ENCODE measurements around the gene ERICH3. TPM values are rescaled to one million over a fixed set of nuclear protein-coding genes. Genes with fewer than 3 reads are reported as not detected.

ERICH3 gene
- total RNA-seq, 1 donor from 2014 or later = 0.24 TPM

DNA sequence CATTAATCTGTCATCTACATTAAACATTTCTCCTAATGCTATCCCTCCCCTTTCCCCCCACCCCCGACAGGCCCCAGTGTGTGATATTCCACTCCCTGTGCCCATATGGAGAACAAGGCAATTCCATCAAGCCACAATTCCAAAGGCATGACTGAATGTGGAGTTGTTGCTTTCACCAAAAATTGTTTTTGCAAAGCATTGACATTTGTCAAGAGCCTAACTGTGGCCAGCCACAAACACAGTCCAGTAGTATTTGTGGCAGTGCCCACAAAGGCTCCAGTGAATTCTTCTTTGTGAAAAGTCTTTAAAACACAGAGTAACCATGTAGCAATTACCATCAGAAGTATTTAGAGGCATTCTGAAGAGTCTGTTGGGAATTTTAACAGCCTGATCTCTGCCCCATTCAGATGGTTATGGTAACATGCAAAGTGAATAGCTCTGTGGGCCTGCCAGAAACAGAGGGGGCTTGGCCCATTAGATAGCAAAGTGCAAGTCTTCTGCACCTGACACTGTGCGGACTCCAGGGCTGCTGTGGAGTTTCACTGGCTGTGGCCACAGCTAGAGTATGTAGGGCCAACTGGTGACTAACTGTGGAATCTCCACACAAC lies 149.6 kb downstream of the ERICH3 start:
- no peak for DNase-seq (ENCODE audit: extremely low spot score, unreplicated experiment)
- peaks cover 9% of the 10 kb centered on the region for H3K4me1 Mint-ChIP-seq (ENCODE audit: unreplicated experiment)
- no peak overlapping the region for H3K4me3 Mint-ChIP-seq
- peaks cover 2% of the 10 kb centered on the region for H3K27me3 Mint-ChIP-seq
- no peaks in the 10 kb centered on the region for H3K36me3 Mint-ChIP-seq
- TF ChIP-seq, protein P1, sequence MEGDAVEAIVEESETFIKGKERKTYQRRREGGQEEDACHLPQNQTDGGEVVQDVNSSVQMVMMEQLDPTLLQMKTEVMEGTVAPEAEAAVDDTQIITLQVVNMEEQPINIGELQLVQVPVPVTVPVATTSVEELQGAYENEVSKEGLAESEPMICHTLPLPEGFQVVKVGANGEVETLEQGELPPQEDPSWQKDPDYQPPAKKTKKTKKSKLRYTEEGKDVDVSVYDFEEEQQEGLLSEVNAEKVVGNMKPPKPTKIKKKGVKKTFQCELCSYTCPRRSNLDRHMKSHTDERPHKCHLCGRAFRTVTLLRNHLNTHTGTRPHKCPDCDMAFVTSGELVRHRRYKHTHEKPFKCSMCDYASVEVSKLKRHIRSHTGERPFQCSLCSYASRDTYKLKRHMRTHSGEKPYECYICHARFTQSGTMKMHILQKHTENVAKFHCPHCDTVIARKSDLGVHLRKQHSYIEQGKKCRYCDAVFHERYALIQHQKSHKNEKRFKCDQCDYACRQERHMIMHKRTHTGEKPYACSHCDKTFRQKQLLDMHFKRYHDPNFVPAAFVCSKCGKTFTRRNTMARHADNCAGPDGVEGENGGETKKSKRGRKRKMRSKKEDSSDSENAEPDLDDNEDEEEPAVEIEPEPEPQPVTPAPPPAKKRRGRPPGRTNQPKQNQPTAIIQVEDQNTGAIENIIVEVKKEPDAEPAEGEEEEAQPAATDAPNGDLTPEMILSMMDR (conservative IDR thresholded peaks at IDR 0.05) = no peak
- H3K9me3 Mint-ChIP-seq = no peaks in the 10 kb centered on the region
- H3K27ac Mint-ChIP-seq = no peak overlapping the region

DNA sequence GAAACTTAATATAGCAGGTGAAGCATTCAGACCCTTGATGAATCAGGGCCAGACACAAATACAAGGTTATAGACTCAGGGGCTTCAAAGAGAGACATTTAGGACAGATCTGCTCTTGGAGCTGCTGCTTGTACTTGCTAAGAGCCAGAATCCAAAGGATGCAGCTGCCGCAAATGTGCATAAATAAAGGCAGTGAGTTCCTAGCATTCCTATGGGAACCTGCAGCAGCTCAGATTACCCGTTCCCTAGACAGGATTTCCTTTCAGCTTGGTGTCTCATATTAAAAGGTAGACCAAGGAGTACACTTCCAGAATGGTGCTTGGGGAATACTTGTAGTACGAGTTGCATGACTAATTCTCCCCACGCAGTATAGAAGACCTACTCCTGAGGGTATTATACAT lies 151.4 kb downstream of the ERICH3 start:
- TF ChIP-seq, protein P1 (conservative IDR thresholded peaks at IDR 0.05) = no peak
- no peak overlapping the region for H3K4me3 Mint-ChIP-seq
- DNase-seq (ENCODE audit: extremely low spot score, unreplicated experiment) = no peak
- H3K27me3 Mint-ChIP-seq = peaks cover 2% of the 10 kb centered on the region
- peaks cover 9% of the 10 kb centered on the region for H3K4me1 Mint-ChIP-seq (ENCODE audit: unreplicated experiment)
- no peaks in the 10 kb centered on the region for H3K9me3 Mint-ChIP-seq
- H3K27ac Mint-ChIP-seq = no peak overlapping the region
- no peaks in the 10 kb centered on the region for H3K36me3 Mint-ChIP-seq

Other genes starting within 250 kb of the ERICH3 start
- gene LRRC53, start 161.2 kb downstream of the ERICH3 start, total RNA-seq (ENCODE audit: low replicate concordance) = not detected in 2 replicates
- gene CRYZ, start 59.3 kb upstream of the ERICH3 start, total RNA-seq (ENCODE audit: low replicate concordance) = 17.3 and 25.8 TPM in 2 replicates
- gene TYW3, start 59.4 kb upstream of the ERICH3 start, total RNA-seq (ENCODE audit: low replicate concordance) = 11.0 and 12.7 TPM in 2 replicates